ENCODE results near the gene POLE3. TPM values are rescaled to one million over a fixed set of nuclear protein-coding genes. Genes with fewer than 3 reads are reported as not detected.
"Not testable (repeated sequence)": the region's sequence is repeated elsewhere in the genome, so short reads cannot be mapped to it uniquely, and the experiment has no call there.

The POLE3 gene
- total and polyA plus RNA-seq, 3 donors from 2014 or later = 76.8 to 93.3 (median 87.3) TPM

- intact Hi-C loops (cut with DNase I; ENCODE audit: low total_unique reads) = no loop called here
- TF ChIP-seq CTCF (IDR thresholded peaks at IDR 0.05) (no peak), POLR2A (IDR thresholded peaks at IDR 0.05) (no peak)
- Histone ChIP-seq H3K4me3 (no peak overlapping the region), H3K27ac (no peak overlapping the region), H3K4me1 (no peaks in the 10 kb centered on the region), H3K9me3 (no peaks in the 10 kb centered on the region), H3K27me3 (no peaks in the 10 kb centered on the region), H3K36me3 (ENCODE audit: low read depth, missing control alignments) (no peaks in the 10 kb centered on the region)
- no peak for DNase-seq
- WGBS, 2 donors = 84 to 89% methylated on average over 5 of the region's 5 CpGs
These were observed 42.0 kb downstream of the POLE3 start for GRCh38 chr9:113368348-113368981.

- H3K36me3 ChIP-seq (ENCODE audit: low read depth, missing control alignments); H3K4me3 ChIP-seq; H3K27me3 ChIP-seq; DNase-seq; intact Hi-C loops (cut with DNase I; ENCODE audit: low total_unique reads); H3K27ac ChIP-seq; H3K4me1 ChIP-seq; H3K9me3 ChIP-seq: not testable (repeated sequence)
- WGBS, 2 donors = 99 to 100% methylated on average over 3 of the region's 3 CpGs
These were observed 44.8 kb downstream of the POLE3 start for GRCh38 chr9:113365652-113366051.

GRCh38 chr9:113364951-113365350, 45.5 kb downstream of the POLE3 start:
- no peaks in the 10 kb centered on the region for H3K27me3 ChIP-seq
- 62 to 70% methylated on average over 1 of the region's 1 CpG for WGBS, 2 donors
- DNase-seq = no peak
- H3K27ac ChIP-seq = no peak overlapping the region
- TF ChIP-seq POLR2A (IDR thresholded peaks at IDR 0.05) (no peak), CTCF (IDR thresholded peaks at IDR 0.05) (no peak)
- H3K4me1 ChIP-seq = no peaks in the 10 kb centered on the region
- H3K9me3 ChIP-seq = no peaks in the 10 kb centered on the region
- intact Hi-C loops (cut with DNase I; ENCODE audit: low total_unique reads) = no loop called here
- H3K4me3 ChIP-seq = no peak overlapping the region
- H3K36me3 ChIP-seq (ENCODE audit: low read depth, missing control alignments) = no peaks in the 10 kb centered on the region

GRCh38 chr9:113363336-113363735, 47.1 kb downstream of the POLE3 start:
- WGBS, 2 donors = 81 to 91% methylated on average over 3 of the region's 3 CpGs
- TF ChIP-seq CTCF (IDR thresholded peaks at IDR 0.05) (no peak), POLR2A (IDR thresholded peaks at IDR 0.05) (no peak)
- no peaks in the 10 kb centered on the region for H3K9me3 ChIP-seq
- H3K4me3 ChIP-seq = no peak overlapping the region
- no peak overlapping the region for H3K27ac ChIP-seq
- H3K36me3 ChIP-seq (ENCODE audit: low read depth, missing control alignments) = no peaks in the 10 kb centered on the region
- H3K4me1 ChIP-seq = no peaks in the 10 kb centered on the region
- no peaks in the 10 kb centered on the region for H3K27me3 ChIP-seq
- intact Hi-C loops (cut with DNase I; ENCODE audit: low total_unique reads) = no loop called here
- DNase-seq = no peak

GRCh38 chr9:113361304-113362018, 49.0 kb downstream of the POLE3 start:
- Histone ChIP-seq H3K4me3 (no peak overlapping the region), H3K27me3 (no peaks in the 10 kb centered on the region), H3K36me3 (ENCODE audit: low read depth, missing control alignments) (no peaks in the 10 kb centered on the region), H3K9me3 (no peaks in the 10 kb centered on the region), H3K27ac (no peak overlapping the region), H3K4me1 (no peaks in the 10 kb centered on the region)
- TF ChIP-seq POLR2A (IDR thresholded peaks at IDR 0.05) (no peak), CTCF (IDR thresholded peaks at IDR 0.05) (no peak)
- DNase-seq = no peak
- intact Hi-C loops (cut with DNase I; ENCODE audit: low total_unique reads) = no loop called here
- 40 to 45% methylated on average over 7 of the region's 7 CpGs for WGBS, 2 donors

Data from testis (tissue), 3 donors.